ENCODE measurements around the gene HDAC4. TPM values are rescaled to one million over a fixed set of nuclear protein-coding genes. Genes with fewer than 3 reads are reported as not detected.

The HDAC4 gene
- total and polyA plus RNA-seq, 2 donors (not counting 1 experiment from before 2014, with no cell fraction given), result 13.5 to 46.0 TPM

DNA sequence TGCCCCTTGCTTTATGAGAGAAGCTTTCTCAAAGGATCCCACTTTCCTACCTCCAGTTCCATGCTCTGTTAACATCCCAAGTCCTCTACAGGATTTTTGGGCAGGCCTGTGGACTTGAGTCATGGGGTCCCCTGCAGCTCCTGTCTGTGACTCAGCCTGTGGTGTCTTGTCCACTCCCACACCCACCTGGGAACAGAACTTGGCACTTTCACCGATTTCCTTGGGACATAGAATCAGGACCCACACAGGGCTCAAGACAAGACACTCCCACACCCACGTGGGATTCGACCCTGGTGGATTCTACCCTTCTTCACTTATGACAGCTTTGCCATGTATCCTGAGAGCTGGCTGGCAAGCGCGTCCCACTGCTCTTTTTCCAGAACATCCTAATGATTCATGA lies 30.7 kb upstream of the HDAC4 start:
- Histone ChIP-seq H3K27ac (ENCODE audit: low read length in 2 of 2) (no peak overlapping the region), H3K4me2 (replicated peaks; ENCODE audit: low read depth, low read length, poor library complexity, severe bottlenecking) (no peak overlapping the region), H3K4me3 (ENCODE audit: control extremely low read depth in 1 of 5, extremely low read depth in 1 of 5, insufficient read depth in 1 of 5, low read depth in 2 of 5, low read length in 4 of 5) (no peak overlapping the region), H2AFZ (ENCODE audit: insufficient read depth, low read depth, low read length, poor library complexity, severe bottlenecking) (no peak overlapping the region), H3K9ac (ENCODE audit: low read length) (no peak overlapping the region), H3K4me1 (ENCODE audit: control insufficient read depth in 2 of 2, insufficient read depth in 2 of 2, low read length in 2 of 2) (no peaks in the 10 kb centered on the region), H4K20me1 (ENCODE audit: control insufficient read depth, insufficient read depth, low read length, poor library complexity, severe bottlenecking) (no peaks in the 10 kb centered on the region), H3K27me3 (replicated peaks in 1 of 4; ENCODE audit: control extremely low read depth in 1 of 4, control insufficient read depth in 3 of 4, insufficient read depth in 4 of 4, low read length in 3 of 4) (peaks cover 0 to 6% (median 3%) of the 10 kb centered on the region in 4 experiments), H3K9me3 (ENCODE audit: control extremely low read depth in 1 of 3, control insufficient read depth in 2 of 3, insufficient read depth in 1 of 3, low read length in 2 of 3) (peaks cover 0 to 14% (median 6%) of the 10 kb centered on the region in 3 donors), H3K36me3 (replicated peaks in 1 of 2; ENCODE audit: control extremely low read depth in 1 of 2, control insufficient read depth in 1 of 2, extremely low read depth in 1 of 2, insufficient read depth in 2 of 2, low read length in 1 of 2) (no peaks in the 10 kb centered on the region), H3K79me2 (ENCODE audit: control insufficient read depth, insufficient read depth, low read length) (no peaks in the 10 kb centered on the region)
- Mint-ChIP-seq H3K4me3 (no peak overlapping the region), H3K27ac (no peak overlapping the region), H3K9me3 (ENCODE audit: insufficient read depth) (peaks cover 5% of the 10 kb centered on the region), H3K27me3 (peaks cover 43% of the 10 kb centered on the region), H3K4me1 (no peaks in the 10 kb centered on the region)
- CTCF ChIA-PET, result no interaction called here
- DNase-seq (no peak), ATAC-seq (ENCODE audit: low read depth) (no peak)
- POLR2A ChIA-PET, result no interaction called here
- intact Hi-C loops (cut with micrococcal nuclease), result no loop called here
- TF ChIP-seq EZH2 (IDR thresholded peaks at IDR 0.05; ENCODE audit: borderline replicate concordance, insufficient read depth, low read depth, low read length, poor library complexity, severe bottlenecking), result no peak
- TF ChIP-seq, protein P1, sequence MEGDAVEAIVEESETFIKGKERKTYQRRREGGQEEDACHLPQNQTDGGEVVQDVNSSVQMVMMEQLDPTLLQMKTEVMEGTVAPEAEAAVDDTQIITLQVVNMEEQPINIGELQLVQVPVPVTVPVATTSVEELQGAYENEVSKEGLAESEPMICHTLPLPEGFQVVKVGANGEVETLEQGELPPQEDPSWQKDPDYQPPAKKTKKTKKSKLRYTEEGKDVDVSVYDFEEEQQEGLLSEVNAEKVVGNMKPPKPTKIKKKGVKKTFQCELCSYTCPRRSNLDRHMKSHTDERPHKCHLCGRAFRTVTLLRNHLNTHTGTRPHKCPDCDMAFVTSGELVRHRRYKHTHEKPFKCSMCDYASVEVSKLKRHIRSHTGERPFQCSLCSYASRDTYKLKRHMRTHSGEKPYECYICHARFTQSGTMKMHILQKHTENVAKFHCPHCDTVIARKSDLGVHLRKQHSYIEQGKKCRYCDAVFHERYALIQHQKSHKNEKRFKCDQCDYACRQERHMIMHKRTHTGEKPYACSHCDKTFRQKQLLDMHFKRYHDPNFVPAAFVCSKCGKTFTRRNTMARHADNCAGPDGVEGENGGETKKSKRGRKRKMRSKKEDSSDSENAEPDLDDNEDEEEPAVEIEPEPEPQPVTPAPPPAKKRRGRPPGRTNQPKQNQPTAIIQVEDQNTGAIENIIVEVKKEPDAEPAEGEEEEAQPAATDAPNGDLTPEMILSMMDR (IDR thresholded peaks at IDR 0.05), result no peak
- 81% methylated on average over 3 of the region's 5 CpGs for WGBS (ENCODE audit: insufficient coverage)

DNA sequence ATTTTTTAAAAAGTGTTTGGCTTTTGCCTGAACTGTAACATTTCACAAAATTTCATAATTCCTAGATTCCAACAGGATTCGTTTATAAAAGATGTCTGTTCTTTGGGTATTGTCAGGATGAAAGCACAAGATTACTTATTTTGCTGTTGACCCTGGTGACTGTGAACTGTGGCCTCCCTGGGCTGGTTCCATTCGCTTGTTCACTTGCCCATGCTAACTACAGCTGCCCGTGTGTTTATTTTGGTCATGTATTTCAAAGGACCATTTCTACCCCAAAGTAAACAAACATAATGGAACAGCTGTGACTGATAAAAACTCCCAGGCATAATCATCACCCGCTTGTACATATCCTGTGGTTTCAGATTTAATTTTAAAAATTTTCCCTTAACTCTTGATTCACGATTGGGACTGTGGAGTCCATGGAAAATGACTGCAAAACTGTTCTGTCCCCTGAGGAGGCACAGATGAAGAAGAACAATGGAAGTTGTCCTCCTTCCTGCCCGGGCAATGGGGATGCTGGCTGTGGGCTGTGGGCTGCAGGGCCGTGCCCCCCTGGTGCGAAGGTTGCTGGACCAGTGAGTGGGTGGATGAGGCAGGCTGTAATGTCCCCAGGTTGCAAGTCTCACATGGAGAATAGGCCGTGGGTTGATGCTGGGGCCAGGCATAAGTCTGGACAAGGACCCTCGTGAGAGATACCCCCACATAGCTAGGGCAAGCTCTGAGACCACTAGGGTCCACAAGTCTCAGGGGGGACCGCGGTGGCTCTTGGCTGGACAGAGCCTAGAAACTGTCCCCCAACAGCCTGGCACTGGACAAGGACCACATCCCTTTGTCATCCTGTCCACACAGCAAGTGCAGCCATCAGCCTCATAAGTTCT lies 28.9 kb upstream of the HDAC4 start:
- CTCF ChIA-PET, result no interaction called here

More for the DNA sequence above, 28.9 kb upstream of the HDAC4 start:
- no peaks in the 10 kb centered on the region for H3K36me3 ChIP-seq (replicated peaks in 1 of 2; ENCODE audit: control extremely low read depth in 1 of 2, control insufficient read depth in 1 of 2, extremely low read depth in 1 of 2, insufficient read depth in 2 of 2, low read length in 1 of 2)
- no peak overlapping the region for H3K4me2 ChIP-seq (replicated peaks; ENCODE audit: low read depth, low read length, poor library complexity, severe bottlenecking)
- no peak for TF ChIP-seq EZH2 (IDR thresholded peaks at IDR 0.05; ENCODE audit: borderline replicate concordance, insufficient read depth, low read depth, low read length, poor library complexity, severe bottlenecking)
- TF ChIP-seq, protein P1 (IDR thresholded peaks at IDR 0.05), result no peak
- H2AFZ ChIP-seq (ENCODE audit: insufficient read depth, low read depth, low read length, poor library complexity, severe bottlenecking), result no peak overlapping the region
- no peaks in the 10 kb centered on the region for H4K20me1 ChIP-seq (ENCODE audit: control insufficient read depth, insufficient read depth, low read length, poor library complexity, severe bottlenecking)
- H3K27ac Mint-ChIP-seq, result no peak overlapping the region
- H3K9ac ChIP-seq (ENCODE audit: low read length), result no peak overlapping the region
- WGBS (ENCODE audit: insufficient coverage), result 82% methylated on average over 7 of the region's 12 CpGs
- POLR2A ChIA-PET, result no interaction called here
- intact Hi-C loops (cut with micrococcal nuclease), result no loop called here
- H3K79me2 ChIP-seq (ENCODE audit: control insufficient read depth, insufficient read depth, low read length), result no peaks in the 10 kb centered on the region
- H3K27ac ChIP-seq (ENCODE audit: low read length in 2 of 2), result no peak overlapping the region
- no peaks in the 10 kb centered on the region for H3K4me1 ChIP-seq (ENCODE audit: control insufficient read depth in 2 of 2, insufficient read depth in 2 of 2, low read length in 2 of 2)
- H3K27me3 Mint-ChIP-seq, result peaks cover 41% of the 10 kb centered on the region
- H3K27me3 ChIP-seq (replicated peaks in 1 of 4; ENCODE audit: control extremely low read depth in 1 of 4, control insufficient read depth in 3 of 4, insufficient read depth in 4 of 4, low read length in 3 of 4), result peaks cover 0 to 6% (median 3%) of the 10 kb centered on the region in 4 experiments
- ATAC-seq (ENCODE audit: low read depth) (no peak), DNase-seq (no peak)
- no peak overlapping the region for H3K4me3 ChIP-seq (ENCODE audit: control extremely low read depth in 1 of 5, extremely low read depth in 1 of 5, insufficient read depth in 1 of 5, low read depth in 2 of 5, low read length in 4 of 5)
- peaks cover 0 to 14% (median 6%) of the 10 kb centered on the region in 3 donors for H3K9me3 ChIP-seq (ENCODE audit: control extremely low read depth in 1 of 3, control insufficient read depth in 2 of 3, insufficient read depth in 1 of 3, low read length in 2 of 3)
- H3K9me3 Mint-ChIP-seq (ENCODE audit: insufficient read depth), result peaks cover 5% of the 10 kb centered on the region
- no peak overlapping the region for H3K4me3 Mint-ChIP-seq
- H3K4me1 Mint-ChIP-seq, result no peaks in the 10 kb centered on the region
